Loucy (cell line): Measurements from ENCODE around the gene TAS1R1.

Experiments
- H2AFZ ChIP-seq: fragments of 200-600 bp; sonication (generic); 2 replicates; pipeline ENCODE4 v1.6.0; 2016; ENCODE audit warnings: antibody characterized with exemption, mild to moderate bottlenecking, low read length, moderate library complexity
- H3F3A ChIP-seq: fragments of 200-600 bp; 2 replicates; pipeline ENCODE4 v1.6.0; 2016; ENCODE audit warnings: antibody characterized with exemption, low read depth, mild to moderate bottlenecking
- H3K27me3 ChIP-seq: fragments of 200-600 bp; sonication (generic); 2 replicates; pipeline ENCODE4 v1.6.1; 2014; ENCODE audit warnings: low read length, mild to moderate bottlenecking; ENCODE audit not compliant: insufficient read depth, poor library complexity, severe bottlenecking
- H3K36me3 ChIP-seq: fragments of 200-600 bp; sonication (generic); 2 replicates; pipeline ENCODE4 v1.6.1; 2016; ENCODE audit warnings: low read length; ENCODE audit not compliant: insufficient read depth
- H3K4me1 ChIP-seq: fragments of 200-600 bp; sonication (generic); 2 replicates; pipeline ENCODE4 v1.5.1; 2014; ENCODE audit warnings: low read length, mild to moderate bottlenecking; ENCODE audit not compliant: insufficient read depth, poor library complexity, severe bottlenecking
- H3K4me2 ChIP-seq: fragments of 200-600 bp; sonication (generic); 2 replicates; pipeline ENCODE4 v1.6.0; 2014; ENCODE audit warnings: antibody characterized with exemption, low read length, low read depth, mild to moderate bottlenecking; ENCODE audit not compliant: poor library complexity, severe bottlenecking
- H3K4me3 ChIP-seq: fragments of 200-600 bp; sonication (generic); 2 replicates; pipeline ENCODE4 v1.5.1; 2014; ENCODE audit warnings: low read length, mild to moderate bottlenecking, mixed read lengths; ENCODE audit not compliant: poor library complexity, severe bottlenecking
- H3K79me2 ChIP-seq: fragments of 200-600 bp; sonication (generic); 2 replicates; pipeline ENCODE4 v1.6.1; 2014; ENCODE audit warnings: low read length; ENCODE audit not compliant: insufficient read depth
- H3K9ac ChIP-seq: fragments of 200-600 bp; sonication (generic); 2 replicates; pipeline ENCODE4 v1.6.0; 2014; ENCODE audit warnings: mild to moderate bottlenecking, low read depth, low read length, moderate library complexity; ENCODE audit not compliant: poor library complexity, severe bottlenecking
- H3K9me2 ChIP-seq: fragments of 200-600 bp; sonication (generic); replicated peaks from 2 replicates; pipeline ENCODE4 v1.6.1; 2016; ENCODE audit warnings: low read depth, low read length, mixed read lengths
- H3K9me3 ChIP-seq: fragments of 200-600 bp; sonication (generic); 2 replicates; pipeline ENCODE4 v1.6.1; 2014; ENCODE audit warnings: mild to moderate bottlenecking, antibody characterized with exemption, low read length, low read depth; ENCODE audit not compliant: insufficient read depth
- H4K20me1 ChIP-seq: fragments of 200-600 bp; sonication (generic); 2 replicates; pipeline ENCODE4 v1.6.0; 2014; ENCODE audit warnings: antibody characterized with exemption, low read length, mild to moderate bottlenecking; ENCODE audit not compliant: insufficient read depth, poor library complexity, severe bottlenecking
- EZH2phosphoT487 ChIP-seq: fragments of 200-600 bp; IDR thresholded peaks from 2 replicates; pipeline ENCODE4 v1.6.1; 2018; ENCODE audit warnings: antibody characterized with exemption, mild to moderate bottlenecking, moderate library complexity, borderline replicate concordance
- TF ChIP-seq, protein P1 (sequence below): fragments of 200-600 bp; sonication (generic); conservative IDR thresholded peaks from 2 replicates; pipeline ENCODE4 v1.5.1; 2014; ENCODE audit warnings: mild to moderate bottlenecking, antibody characterized with exemption, low read length

The TAS1R1 gene

GRCh38 chr1:6601049-6601922 is 46.2 kb downstream of the TAS1R1 start:
- H3K36me3 ChIP-seq, result peaks cover 19% of the 10 kb centered on the region; the same call in 1 of the 2 replicates
- peak overlapping the region; percentile 81 for H3K4me3 ChIP-seq
- H3K9me3 ChIP-seq, result no peaks in the 10 kb centered on the region
- H3K27me3 ChIP-seq, result no peaks in the 10 kb centered on the region
- H2AFZ ChIP-seq, result peak overlapping the region; percentile 94
- 0 out of 2 replicates have a peak, but pooled peaks cover 5% of the 10 kb centered on the region for H3F3A ChIP-seq
- H3K4me2 ChIP-seq, result peak overlapping the region; percentile 94
- H3K4me1 ChIP-seq, result peaks cover 28% of the 10 kb centered on the region
- H3K9me2 ChIP-seq, result no peaks in the 10 kb centered on the region
- peak overlapping the region; percentile 74 for H3K9ac ChIP-seq
- peaks cover 61% of the 10 kb centered on the region for H3K79me2 ChIP-seq
- TF ChIP-seq EZH2phosphoT487, result no peak
- TF ChIP-seq, protein P1, sequence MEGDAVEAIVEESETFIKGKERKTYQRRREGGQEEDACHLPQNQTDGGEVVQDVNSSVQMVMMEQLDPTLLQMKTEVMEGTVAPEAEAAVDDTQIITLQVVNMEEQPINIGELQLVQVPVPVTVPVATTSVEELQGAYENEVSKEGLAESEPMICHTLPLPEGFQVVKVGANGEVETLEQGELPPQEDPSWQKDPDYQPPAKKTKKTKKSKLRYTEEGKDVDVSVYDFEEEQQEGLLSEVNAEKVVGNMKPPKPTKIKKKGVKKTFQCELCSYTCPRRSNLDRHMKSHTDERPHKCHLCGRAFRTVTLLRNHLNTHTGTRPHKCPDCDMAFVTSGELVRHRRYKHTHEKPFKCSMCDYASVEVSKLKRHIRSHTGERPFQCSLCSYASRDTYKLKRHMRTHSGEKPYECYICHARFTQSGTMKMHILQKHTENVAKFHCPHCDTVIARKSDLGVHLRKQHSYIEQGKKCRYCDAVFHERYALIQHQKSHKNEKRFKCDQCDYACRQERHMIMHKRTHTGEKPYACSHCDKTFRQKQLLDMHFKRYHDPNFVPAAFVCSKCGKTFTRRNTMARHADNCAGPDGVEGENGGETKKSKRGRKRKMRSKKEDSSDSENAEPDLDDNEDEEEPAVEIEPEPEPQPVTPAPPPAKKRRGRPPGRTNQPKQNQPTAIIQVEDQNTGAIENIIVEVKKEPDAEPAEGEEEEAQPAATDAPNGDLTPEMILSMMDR, result 0 out of 2 replicates have a peak, but pooled peaks have one; percentile 18
- peaks cover 34% of the 10 kb centered on the region for H4K20me1 ChIP-seq

- Histone ChIP-seq H2AFZ (peak overlapping the region; percentile 94), H3K27me3 (no peaks in the 10 kb centered on the region), H3K4me1 (peaks cover 24% of the 10 kb centered on the region), H3K4me3 (peak overlapping the region; percentile 81), H4K20me1 (peaks cover 29% of the 10 kb centered on the region), H3K9ac (peak overlapping the region; percentile 74), H3K9me2 (no peaks in the 10 kb centered on the region), H3K36me3 (peaks cover 14% of the 10 kb centered on the region; the same call in 1 of the 2 replicates), H3K4me2 (peak overlapping the region; percentile 94), H3K9me3 (no peaks in the 10 kb centered on the region), H3K79me2 (peaks cover 53% of the 10 kb centered on the region), H3F3A (0 out of 2 replicates have a peak, but pooled peaks cover 5% of the 10 kb centered on the region)
- TF ChIP-seq EZH2phosphoT487, result no peak
- TF ChIP-seq, protein P1, result no peak
Observed at GRCh38 chr1:6601923-6602668, 47.0 kb downstream of the TAS1R1 start.

DNA sequence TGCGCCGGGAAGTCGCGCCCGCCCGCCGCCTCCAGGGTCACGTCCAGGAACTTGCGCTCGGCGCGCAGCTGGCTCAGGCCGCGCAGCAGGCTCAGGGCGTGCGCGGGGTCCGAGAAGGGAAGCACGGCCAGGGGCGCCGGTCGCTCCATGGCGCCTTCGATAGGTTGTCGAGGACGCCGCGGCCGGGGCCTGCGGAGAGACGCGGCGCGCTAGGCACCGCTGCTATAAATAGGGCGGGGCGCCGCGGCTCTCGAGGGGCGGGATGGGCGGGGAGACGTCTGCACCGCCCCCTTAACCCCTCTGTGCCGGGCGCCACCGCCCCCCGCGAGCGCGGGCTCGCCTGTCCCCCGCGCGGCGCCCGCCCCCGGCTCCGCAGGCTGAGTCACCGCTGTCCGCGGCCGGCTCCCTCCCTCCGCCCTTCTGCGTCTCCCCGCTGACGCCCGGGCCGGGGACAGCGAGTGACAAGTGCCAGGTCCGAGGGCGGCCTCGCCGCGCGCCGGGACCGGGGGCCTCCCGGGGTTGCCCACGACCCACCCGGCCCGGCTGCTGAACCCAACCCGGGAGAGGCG is 47.6 kb downstream of the TAS1R1 start, which contains the start of gene KLHL21:
Gene KLHL21 (minus strand): TSS at position 201 of the 569 bp plus-strand sequence. CDS start 52 bp downstream, at position 149.
- Histone ChIP-seq H3K79me2 (peaks cover 46% of the 10 kb centered on the region), H3K4me1 (peaks cover 21% of the 10 kb centered on the region), H3K9me2 (no peaks in the 10 kb centered on the region), H3K9me3 (no peaks in the 10 kb centered on the region), H4K20me1 (peaks cover 22% of the 10 kb centered on the region), H2AFZ (peak within 1 kb of the TSS; percentile 98), H3K36me3 (peaks cover 8% of the 10 kb centered on the region; the same call in 1 of the 2 replicates), H3K27me3 (no peaks in the 10 kb centered on the region), H3K4me3 (peak within 1 kb of the TSS; percentile 81), H3K9ac (peak within 1 kb of the TSS; percentile 78), H3K4me2 (peak within 1 kb of the TSS; percentile 94), H3F3A (0 out of 2 replicates have a peak, but pooled peaks cover 5% of the 10 kb centered on the region)
- TF ChIP-seq EZH2phosphoT487, result no peak
- TF ChIP-seq, protein P1, result no peak
